GM19468 (cell line): ENCODE data around the gene PLBD2.

Experiments
- ATAC-seq: cut with Tn5 transposase; IDR thresholded peaks from one replicate; pipeline ENCODE4 v1.9.1; 2021; ENCODE audit warnings: mild to moderate bottlenecking, moderate library complexity, moderate number of reproducible peaks; ENCODE audit not compliant: unreplicated experiment; ENCODE audit errors: extremely low read depth

The PLBD2 gene

DNA sequence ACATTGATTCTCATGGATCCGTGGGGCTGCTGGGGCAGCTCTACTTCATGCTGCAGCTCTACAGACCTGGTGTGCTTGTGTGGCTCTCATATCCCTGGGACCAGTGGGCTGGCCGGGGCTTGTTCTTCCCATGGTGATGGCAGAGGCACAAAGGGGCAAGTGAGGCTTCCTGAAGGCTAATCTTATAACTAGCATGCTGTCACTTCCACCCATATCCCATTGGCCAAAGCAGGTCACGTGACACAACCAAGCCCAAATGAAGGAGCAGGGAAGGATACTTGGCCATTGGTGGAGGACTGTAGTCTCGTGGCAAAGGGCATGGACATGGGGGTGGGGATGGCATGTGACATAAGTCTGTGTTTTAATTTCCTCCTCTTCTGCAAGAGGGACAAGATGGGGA lies 9.9 kb downstream of the PLBD2 start:
- no peak for ATAC-seq

DNA sequence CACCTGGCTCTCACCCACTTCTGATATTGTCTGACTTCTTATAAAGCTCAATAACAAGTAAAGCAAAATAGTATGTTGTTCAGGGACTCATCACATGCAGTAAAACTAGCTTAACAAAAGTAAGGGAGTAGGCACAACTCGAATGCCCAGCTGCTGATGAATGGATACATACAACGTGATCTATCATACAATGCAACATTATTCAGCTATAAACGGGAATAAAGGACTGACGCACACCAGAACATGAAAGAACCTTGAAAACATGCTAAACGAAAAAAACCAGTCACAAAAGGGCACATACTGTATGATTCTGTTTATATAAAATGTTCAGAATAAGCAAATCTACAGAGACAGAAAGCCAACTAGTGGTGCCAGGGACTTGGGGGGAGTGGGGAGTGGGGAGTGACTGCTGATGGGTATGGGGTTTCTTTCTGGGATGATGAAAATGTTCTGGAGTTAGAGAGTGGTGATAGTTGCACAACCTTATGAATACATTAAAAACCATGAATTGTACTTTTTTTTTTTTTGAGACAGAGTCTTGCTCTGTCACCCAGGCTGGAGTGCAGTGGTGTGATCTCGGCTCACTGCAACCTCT lies 11.1 kb downstream of the PLBD2 start:
- no peak for ATAC-seq

DNA sequence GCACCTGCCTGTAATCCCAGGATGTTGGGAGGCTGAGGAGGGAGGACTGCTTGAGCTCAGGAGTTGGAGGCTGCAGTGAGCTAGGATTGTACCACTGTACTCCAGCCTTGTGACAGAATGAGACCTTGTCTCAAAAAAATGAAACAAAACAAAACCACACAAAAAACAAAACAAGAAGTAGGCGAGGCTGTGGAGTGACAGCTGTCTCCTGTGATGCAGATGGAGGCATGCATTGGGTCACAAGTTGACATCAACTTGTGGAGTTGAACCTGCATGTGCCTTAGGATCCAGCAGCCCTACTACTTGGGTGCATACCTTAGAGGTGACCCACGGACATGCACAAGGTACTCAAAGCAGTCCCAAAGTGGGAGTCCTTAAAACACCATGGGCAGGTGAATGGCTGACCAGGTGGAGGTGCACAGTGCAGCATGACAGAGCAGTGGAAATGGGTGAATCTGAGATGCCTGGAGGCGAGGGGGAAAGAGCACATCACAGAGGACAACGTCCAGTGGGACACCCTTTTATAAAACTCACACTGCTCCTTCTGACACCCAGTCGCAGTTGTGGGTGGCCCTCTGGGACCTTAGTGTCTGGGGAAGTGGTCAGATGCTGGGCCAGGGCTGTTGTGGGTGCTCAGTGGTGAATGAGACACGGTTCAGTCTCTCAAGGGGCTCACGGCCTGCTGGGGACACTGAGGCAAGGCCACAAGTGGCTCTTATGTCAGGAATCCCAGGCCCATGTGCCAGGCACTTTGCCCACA lies 12.7 kb downstream of the PLBD2 start:
- ATAC-seq: no peak

DNA sequence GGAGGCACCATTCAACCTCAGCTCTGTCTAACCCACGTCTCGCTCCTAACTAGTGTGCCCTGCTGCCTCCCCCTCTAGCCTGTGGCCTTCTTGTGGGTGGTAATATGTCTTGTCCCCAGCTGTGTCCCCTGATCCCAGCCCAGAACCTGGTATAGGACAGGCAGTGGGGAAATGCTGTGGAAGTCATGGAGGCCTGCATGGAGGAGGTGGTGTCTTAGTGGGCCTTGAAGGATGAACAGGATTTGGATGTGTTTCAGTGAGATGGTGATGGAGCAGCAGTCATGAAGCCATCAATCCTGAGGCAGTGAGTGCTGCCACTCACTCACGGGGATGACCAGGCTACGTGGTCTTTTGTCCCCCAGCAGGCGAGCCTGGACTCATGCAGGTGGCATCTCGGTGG lies 13.4 kb downstream of the PLBD2 start:
- no peak for ATAC-seq

GRCh38 chr12:113372371-113372770 lies 14.0 kb downstream of the PLBD2 start:
- ATAC-seq: no peak

DNA sequence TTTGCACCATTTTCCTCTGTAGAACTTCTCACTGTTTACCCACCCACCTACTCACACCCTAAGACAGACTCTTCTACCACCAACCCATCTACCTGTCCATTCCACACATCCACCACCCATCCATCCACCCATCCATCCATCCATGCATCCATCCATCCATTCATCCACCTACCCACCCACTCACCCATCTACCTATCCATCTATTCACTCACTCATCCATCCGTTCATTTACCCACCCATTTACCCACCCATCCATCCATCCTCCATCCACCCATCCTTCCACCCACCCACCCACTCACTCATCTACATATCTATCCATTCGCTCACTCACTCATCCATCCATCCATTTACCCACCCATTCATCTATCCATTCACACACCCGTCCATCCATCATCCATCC lies 15.1 kb downstream of the PLBD2 start:
- no peak for ATAC-seq

- no peak for ATAC-seq
Observed at GRCh38 chr12:113373969-113374368, 15.6 kb downstream of the PLBD2 start.

DNA sequence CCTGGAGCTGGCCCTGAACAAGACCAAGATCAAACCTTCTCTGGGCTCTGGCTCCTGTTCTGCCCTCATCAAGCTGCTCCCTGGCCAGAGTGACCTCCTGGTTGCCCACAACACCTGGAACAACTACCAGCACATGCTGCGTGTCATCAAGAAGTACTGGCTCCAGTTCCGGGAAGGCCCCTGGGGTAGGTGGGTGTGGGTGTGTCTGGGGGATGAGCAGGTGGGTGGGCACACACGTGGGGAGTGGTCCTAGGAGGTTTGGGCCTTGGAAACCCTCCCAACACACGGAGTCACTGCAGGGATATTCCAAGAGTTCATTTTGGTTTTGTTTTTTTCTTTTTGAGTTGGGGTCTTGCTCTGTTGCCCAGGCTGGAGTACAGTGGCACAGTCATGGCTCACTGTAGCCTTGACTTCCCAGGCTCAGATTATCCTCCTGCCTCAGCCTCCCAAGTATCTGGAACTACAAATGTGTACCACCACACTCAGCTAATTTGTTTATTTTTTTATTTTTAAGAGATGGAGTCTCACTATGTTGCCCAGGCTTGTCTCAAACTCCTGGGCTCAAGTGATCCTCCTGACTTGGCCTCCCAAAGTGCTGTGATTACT lies 16.5 kb downstream of the PLBD2 start:
- no peak for ATAC-seq

DNA sequence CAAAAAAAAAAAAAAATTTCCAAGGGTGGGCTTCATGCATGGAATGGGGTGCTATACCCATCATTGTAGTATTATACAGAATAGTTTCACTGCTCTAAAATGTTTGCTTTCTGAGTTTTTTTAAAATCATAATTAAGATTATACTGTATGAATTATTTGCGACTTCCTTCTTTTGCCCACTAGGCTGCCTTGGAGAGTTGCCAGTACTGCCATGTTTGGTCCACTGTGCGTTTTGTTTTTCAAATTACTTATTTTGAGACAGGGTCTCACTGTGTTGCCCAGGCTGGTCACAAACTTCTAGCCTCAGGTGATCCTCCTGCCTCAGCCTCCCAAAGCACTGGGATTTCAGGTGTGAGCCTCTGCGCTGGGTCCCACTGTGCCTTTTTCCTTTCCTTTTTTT lies 19.9 kb downstream of the PLBD2 start:
- ATAC-seq: no peak

DNA sequence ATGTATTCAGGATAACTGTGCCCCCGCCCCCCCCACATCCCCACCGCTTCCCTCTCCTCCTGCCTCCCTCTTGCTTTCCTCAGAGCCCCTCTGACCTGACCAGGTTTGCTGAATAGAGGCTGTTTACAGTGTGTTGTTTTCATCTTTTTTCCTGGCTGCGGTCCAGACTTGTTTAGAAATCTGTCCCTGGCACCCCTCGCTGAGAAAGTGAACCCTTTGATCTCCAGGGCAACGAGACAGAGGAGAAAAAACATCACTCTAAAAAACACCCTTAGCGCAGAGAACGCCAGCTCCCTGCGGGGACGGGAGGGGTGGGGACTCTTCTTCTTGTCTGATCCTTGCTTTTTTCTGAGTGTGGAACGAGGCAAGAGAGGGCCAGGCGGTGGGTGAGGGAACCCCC lies 22.8 kb downstream of the PLBD2 start:
- no peak for ATAC-seq

GRCh38 chr12:113382206-113382605 lies 23.8 kb downstream of the PLBD2 start:
- no peak for ATAC-seq

GRCh38 chr12:113384778-113385177 lies 26.4 kb downstream of the PLBD2 start:
- ATAC-seq: no peak

- no peak for ATAC-seq
Observed at GRCh38 chr12:113385282-113385882, 27.0 kb downstream of the PLBD2 start.

DNA sequence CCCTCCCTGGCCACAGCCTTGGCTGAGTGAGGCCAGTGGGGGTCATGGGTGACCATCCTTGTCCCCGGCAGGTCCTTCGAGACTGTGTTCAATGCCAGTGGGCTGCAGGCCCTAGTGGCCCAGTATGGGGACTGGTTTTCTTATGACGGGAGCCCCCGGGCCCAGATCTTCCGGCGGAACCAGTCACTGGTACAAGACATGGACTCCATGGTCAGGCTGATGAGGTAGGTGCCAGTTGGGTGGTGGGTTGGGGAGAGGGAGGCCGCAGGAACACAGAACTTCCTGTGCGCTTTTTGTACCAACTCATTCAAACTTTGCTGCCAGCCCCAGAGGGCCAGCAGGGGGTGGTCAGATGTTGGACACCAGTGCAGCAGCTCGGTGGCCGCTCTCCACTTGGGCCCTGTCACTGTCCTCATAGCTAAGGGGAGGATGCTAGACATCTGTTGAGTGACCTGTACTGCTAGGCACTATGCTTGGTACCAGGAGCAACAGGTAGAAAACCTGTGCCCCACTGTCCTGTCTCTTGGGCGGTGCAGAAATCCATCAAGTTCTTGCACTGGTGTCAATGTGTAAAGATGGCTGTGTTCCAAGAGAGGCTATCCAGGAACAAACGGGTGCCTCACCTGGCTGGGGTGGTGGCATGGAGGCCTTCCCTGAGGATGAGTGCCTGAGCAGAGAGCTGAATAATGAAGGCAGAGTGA lies 28.6 kb downstream of the PLBD2 start:
- no peak for ATAC-seq

GRCh38 chr12:113387631-113388030 lies 29.2 kb downstream of the PLBD2 start:
- ATAC-seq: no peak

- no peak for ATAC-seq
Observed at GRCh38 chr12:113388351-113388750, 30.0 kb downstream of the PLBD2 start.

- no peak for ATAC-seq
Observed at GRCh38 chr12:113390064-113391043, 32.0 kb downstream of the PLBD2 start.

GRCh38 chr12:113391145-113391544 lies 32.8 kb downstream of the PLBD2 start:
- ATAC-seq: no peak

DNA sequence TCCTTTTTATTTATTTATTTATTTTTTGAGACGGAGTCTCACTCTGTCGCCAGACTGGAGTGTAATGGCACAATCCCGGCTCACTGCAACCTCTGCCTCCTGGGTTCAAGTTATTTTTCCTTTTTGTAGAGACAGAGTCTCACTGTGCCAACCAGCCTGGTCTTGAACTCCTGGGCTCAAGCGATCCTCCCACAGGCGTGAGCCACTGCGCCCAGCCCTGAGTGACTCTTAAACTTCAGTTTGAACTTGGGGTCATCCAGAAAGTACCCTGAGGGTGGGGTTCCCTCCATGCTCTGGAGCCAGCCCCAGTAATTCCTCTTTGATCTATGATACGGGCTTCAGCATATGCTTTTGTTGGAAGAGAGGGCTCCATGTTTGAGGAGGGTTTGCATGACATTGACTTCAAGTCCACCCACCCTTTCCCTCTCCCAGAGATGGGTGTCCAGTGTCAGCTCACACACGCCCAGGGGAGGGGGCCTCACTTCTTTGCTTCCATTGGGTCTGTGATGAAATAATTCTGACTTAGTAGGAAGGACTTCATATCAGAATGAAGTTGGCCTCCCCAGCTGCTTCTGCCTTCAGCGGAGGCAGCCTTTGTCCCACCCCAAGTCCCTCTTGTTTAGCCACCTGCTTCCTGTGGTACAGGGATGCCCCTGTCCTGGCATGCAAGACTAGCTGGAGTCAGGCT lies 33.4 kb downstream of the PLBD2 start:
- ATAC-seq: no peak
